A673 (cell line): ENCODE data around the gene DLX1.

Source experiments
- CTCF ChIP-seq: fragments of 300-800, 200-600 bp; sonication (generic); conservative IDR thresholded peaks from 2 replicates; pipeline ENCODE4 v1.5.1; 2017; ENCODE audit warnings: low read depth, mild to moderate bottlenecking, antibody characterized with exemption, low read length, moderate library complexity, mixed read lengths
- EZH2 ChIP-seq: fragments of 200-600 bp; sonication (generic); IDR thresholded peaks from 2 replicates; pipeline ENCODE4 v1.6.1; 2017; ENCODE audit warnings: borderline replicate concordance, low read depth, mild to moderate bottlenecking, mixed read lengths, antibody characterized with exemption, low read length; ENCODE audit not compliant: poor library complexity, severe bottlenecking

DNA sequence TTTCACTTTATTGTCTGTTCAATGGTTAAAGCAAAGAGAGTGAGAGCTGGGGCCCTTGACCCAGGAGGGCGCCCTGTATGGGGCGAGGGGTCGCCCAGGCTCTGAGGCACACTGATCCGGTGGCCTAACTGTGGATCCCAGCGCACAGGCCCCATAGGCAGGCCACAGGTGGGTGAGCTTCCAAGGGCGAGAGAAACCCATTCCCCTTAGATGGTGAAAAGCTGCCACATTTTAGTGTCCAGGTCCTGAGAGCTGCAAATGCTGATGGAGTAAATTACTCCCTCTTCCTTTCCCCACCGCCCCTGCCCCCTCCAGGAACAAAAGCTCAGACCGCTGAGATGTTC lies 23.3 kb downstream of the DLX1 start:
- TF ChIP-seq CTCF (no peak), EZH2 (no peak)
